Urinary bladder (tissue), 4 donors: ENCODE results near the gene SZRD1. TPM values are rescaled to one million over a fixed set of nuclear protein-coding genes. Genes with fewer than 3 reads are reported as not detected.
A peak's percentile ranks its signal among the peaks of the same experiment; 100 is the strongest.
"Not testable (repeated sequence)": the region's sequence is repeated elsewhere in the genome, so short reads cannot be mapped to it uniquely, and the experiment has no call there.

Source experiments
- DNase-seq: peaks from one replicate; pipeline ENCODE4 v3.0.0-alpha.2; 2015; ENCODE audit errors: extremely low spot score
- H3K27ac ChIP-seq: one replicate; pipeline ENCODE4 v1.5.1; 2013; ENCODE audit warnings: low read depth, mild to moderate bottlenecking, moderate library complexity
- H3K36me3 ChIP-seq: one replicate; pipeline ENCODE4 v1.6.1; 2013; ENCODE audit warnings: mild to moderate bottlenecking, moderate library complexity; ENCODE audit not compliant: insufficient read depth
- H3K4me1 ChIP-seq: one replicate; pipeline ENCODE4 v1.6.1; 2013; ENCODE audit warnings: mild to moderate bottlenecking, moderate library complexity; ENCODE audit not compliant: insufficient read depth
- H3K4me3 ChIP-seq: one replicate; pipeline ENCODE4 v1.5.1; 2013; ENCODE audit warnings: low read depth, low read length
- WGBS: extraction: QIAGEN DNeasy Blood & Tissue Kit; methylation state at CpG from one replicate; pipeline ENCODE4 v1.1.7; 2013; 5-methylcytosine and 5-hydroxymethylcytosine counted together
- polyA plus RNA-seq: library from polyadenylated mRNA; stranded (reverse); fragments of 200-250 nt; gene quantifications from one replicate; pipeline ENCODE4 v1.2.3, GENCODE V29; 2013
- total RNA-seq: library from RNA; depleted of rRNA; stranded (reverse); fragments of >200 nt; gene quantifications from one replicate; pipeline ENCODE4 v1.2.3, GENCODE V29; 2014
- donor health status: healthy with polysubstance abuse.
- donor health status: healthy.

SZRD1 gene, protein sequence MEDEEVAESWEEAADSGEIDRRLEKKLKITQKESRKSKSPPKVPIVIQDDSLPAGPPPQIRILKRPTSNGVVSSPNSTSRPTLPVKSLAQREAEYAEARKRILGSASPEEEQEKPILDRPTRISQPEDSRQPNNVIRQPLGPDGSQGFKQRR
- total RNA-seq (17.8 TPM), polyA plus RNA-seq (115 TPM)

DNA sequence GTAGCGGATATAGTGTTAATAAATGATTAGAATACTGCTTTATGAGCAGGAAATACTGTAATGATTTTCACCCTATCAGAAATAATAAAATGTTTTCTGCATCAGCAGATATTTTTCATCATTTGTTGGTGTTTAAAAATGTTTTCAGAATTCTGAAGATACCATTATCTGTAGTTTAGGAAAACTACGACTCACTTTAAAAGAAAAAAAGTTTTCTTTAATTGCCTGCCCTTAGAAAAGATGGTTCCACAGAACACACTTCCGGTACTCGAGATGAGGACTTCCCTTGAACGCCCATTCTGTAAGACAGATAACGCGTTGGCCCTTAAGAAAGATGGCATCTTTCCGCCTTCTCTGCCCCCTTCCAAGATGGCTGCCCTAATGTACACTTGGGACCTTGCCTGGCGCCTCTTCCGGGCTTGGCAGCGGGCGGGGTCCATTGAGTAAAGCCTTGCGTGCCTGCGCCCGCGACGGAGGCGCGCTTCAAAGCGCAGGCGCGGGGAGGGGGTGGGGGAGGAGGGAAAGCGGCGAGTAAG, at the start of gene SZRD1:
Gene SZRD1 (plus strand): TSS at position 521 of the 536 bp plus-strand sequence. CDS start 16 bp downstream, outside the sequence.
- 3% methylated on average over 24 of the region's 24 CpGs for WGBS
- peak; percentile 97 for DNase-seq
- Histone ChIP-seq H3K4me1 (no peaks in the 10 kb centered on the region), H3K36me3 (no peaks in the 10 kb centered on the region), H3K27ac (peak within 1 kb of the TSS; percentile 100), H3K4me3 (peak within 1 kb of the TSS; percentile 52)

DNA sequence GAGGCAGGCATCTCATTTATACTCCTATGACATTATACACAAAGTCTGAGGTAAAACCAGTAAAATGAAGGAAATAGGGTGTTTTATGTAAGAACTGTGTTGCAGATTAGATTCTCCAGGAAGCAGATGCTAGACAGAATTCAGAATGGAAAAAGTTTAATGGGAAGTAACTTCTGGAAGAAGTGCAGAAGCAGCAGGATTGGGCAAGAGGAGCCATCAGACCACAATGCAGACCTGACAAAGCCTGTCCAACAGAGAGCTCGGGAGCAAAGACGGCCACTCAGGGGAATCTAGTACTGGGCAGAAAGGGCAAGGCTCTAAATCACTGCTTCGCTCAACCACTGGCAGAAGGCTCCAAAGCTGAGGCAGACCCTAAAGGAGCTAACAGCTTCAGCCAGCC, 48.5 kb upstream of the SZRD1 start:
- H3K4me3 ChIP-seq, result no peak overlapping the region
- no peak overlapping the region for H3K27ac ChIP-seq
- 56% methylated on average over 3 of the region's 3 CpGs for WGBS
- H3K36me3 ChIP-seq, result no peaks in the 10 kb centered on the region
- H3K4me1 ChIP-seq, result no peaks in the 10 kb centered on the region
- DNase-seq, result no peak

DNA sequence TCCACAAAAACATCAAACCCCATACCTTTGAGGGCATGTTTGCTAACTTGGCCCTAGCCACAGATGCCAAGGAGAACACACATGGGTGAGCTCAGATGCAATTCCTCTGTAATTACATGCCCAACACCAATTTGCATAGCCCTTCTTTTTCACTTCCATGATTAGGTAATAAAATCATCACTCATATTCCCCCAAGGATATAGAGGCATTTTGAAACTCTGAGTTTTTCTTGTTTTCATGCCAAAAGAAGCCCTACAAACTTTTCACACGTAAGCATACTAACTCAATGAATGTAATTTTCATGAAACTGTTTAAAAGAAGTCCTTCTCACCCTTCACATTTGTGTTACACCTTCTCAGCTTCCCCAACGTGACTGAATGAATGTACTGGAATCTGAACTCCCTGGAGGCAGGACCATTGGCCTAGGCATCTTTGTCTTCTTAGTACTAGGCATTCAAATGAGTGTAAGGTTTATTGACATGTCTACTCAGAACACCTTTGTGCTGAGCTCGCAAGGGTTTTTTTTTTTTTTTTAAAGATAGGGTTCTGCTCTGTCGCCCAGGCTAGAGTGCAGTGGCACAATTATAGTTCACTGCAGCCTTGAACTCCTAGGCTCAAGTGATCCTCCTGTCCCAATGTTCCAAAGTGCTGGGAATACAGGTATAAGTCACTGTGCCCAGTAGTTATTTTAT, 45.7 kb upstream of the SZRD1 start:
- Histone ChIP-seq H3K36me3 (no peaks in the 10 kb centered on the region), H3K4me1 (no peaks in the 10 kb centered on the region), H3K27ac (no peak overlapping the region), H3K4me3 (no peak overlapping the region)
- no peak for DNase-seq
- 87% methylated on average over 4 of the region's 4 CpGs for WGBS

DNA sequence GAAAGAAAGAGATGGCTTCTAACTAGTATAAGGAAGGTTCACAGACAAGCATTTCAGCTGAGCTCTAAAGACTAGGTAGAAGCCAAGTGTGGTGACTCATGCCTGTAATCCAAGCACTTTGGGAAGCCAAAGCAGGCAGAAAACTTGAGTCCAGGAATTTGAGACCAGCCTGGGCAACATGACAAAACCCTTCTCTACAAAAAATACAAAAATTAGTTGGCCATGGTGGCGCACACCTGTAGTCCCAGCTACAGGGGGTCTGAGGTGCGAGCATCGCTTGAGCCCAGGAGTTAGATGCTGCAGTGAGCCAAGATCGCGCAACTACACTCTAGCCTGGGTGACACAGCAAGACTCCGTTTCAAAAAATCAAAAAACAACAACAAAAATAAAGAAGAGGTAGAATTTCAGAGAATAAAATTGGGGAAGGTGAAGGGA, 42.6 kb upstream of the SZRD1 start:
- DNase-seq, result no peak
- H3K4me3 ChIP-seq, result no peak overlapping the region
- no peak overlapping the region for H3K27ac ChIP-seq
- 84% methylated on average over 6 of the region's 6 CpGs for WGBS
- no peaks in the 10 kb centered on the region for H3K4me1 ChIP-seq
- no peaks in the 10 kb centered on the region for H3K36me3 ChIP-seq

DNA sequence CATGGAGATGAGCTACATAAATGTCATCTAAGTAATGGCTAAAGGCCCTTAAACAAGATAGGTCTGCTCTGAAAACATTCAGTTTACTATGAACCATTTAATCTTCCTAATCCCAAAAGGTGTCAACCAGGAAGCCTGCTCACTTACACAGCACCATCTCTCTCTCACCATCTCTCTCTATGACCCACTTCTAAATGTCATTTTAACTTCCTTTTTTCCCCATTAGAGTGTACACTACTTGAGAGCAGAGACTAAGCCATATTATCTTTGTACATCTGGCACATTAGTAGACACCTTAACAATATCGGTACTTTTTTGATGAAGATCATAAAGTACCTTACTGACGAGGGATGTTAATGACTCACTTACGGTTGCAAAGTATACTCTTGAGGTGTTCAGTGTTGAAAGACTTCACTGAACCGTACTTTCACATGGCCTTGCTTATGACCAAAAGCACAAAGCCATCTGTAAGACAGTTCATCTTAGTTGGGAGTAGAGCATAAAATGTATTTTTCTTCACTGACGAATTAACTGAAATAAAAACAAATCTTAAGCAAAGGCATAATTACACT, 40.1 kb upstream of the SZRD1 start:
- 83% methylated on average over 5 of the region's 5 CpGs for WGBS
- DNase-seq, result no peak
- H3K4me1 ChIP-seq, result no peaks in the 10 kb centered on the region
- no peak overlapping the region for H3K4me3 ChIP-seq
- H3K36me3 ChIP-seq, result no peaks in the 10 kb centered on the region
- H3K27ac ChIP-seq, result no peak overlapping the region

DNA sequence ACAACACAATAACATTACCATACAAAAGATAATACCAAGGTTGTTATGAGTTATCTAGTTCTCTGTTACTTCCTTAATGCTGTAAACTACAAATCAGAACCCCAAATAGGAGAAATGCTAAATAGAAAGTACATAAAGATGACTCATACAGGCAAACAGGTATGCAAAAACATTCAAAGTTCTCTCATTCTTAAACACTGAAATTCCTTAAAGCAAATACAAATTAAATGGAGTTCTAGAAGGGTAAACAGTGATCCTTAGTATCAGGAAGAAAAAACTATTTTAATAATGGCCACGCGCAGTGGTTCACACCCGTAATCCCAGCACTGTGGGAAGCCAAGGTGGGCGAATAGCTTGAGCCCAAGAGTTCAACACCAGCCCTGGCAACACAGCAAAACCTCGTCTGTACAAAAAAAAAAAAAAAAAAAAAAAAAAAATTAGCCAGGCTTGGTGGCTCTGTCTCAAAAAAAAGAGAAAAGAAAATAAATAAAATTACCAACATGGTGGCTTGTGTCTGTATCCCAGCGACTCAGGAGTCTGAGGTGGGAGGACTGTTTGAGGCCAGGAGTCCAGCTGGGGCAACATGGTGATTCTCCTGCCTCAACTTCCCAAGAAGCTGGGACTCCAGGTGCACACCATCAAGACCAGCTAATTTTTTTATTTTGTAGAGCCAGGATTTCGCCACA, 32.2 kb upstream of the SZRD1 start:
- H3K36me3 ChIP-seq, result no peaks in the 10 kb centered on the region
- no peak overlapping the region for H3K27ac ChIP-seq
- 88% methylated on average over 7 of the region's 7 CpGs for WGBS
- H3K4me1 ChIP-seq, result no peaks in the 10 kb centered on the region
- no peak overlapping the region for H3K4me3 ChIP-seq
- no peak for DNase-seq

DNA sequence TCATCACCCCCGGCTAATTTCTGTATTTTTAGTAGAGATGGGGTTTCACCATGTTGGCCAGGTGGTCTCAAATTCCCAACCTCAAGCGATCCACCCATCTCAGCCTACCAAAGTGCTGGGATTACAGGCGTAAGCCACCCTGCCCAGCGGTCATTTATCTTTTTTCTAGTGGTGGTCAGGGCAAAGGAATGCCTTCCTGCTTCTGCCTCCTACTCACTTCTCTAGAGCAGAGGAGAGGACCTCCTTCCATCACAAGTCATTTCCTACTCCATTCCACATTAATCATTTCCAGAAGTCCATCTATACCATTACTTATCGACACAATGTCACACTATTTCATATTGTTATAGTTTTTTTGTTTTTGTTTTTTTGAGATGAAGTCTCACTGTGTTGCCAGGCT, 28.1 kb upstream of the SZRD1 start:
- DNase-seq, result no peak
- WGBS, result 96% methylated on average over 5 of the region's 5 CpGs
- Histone ChIP-seq H3K36me3 (no peaks in the 10 kb centered on the region), H3K27ac (no peak overlapping the region), H3K4me3 (no peak overlapping the region), H3K4me1 (no peaks in the 10 kb centered on the region)

DNA sequence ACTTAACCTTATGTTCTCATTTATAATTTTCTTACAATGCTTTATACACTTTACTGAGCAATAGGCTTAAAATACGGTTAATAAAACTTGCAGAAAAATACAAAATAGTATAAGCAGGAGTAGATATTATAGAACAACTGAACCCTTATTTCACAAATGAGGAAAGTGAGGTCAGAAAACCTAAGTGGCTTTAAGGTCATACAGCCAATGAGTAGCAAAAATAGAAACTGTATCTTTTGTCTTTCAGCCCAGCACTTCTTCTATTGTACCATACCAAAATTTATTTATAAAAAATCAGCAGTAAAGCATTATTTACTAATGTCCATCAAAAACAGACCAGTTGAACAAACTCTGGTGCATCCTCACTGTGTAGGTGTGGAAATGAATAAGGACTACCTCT, 26.4 kb upstream of the SZRD1 start:
- H3K27ac ChIP-seq, result no peak overlapping the region
- DNase-seq, result no peak
- 93% methylated on average over 1 of the region's 1 CpG for WGBS
- no peak overlapping the region for H3K4me3 ChIP-seq
- H3K36me3 ChIP-seq, result no peaks in the 10 kb centered on the region
- no peaks in the 10 kb centered on the region for H3K4me1 ChIP-seq

DNA sequence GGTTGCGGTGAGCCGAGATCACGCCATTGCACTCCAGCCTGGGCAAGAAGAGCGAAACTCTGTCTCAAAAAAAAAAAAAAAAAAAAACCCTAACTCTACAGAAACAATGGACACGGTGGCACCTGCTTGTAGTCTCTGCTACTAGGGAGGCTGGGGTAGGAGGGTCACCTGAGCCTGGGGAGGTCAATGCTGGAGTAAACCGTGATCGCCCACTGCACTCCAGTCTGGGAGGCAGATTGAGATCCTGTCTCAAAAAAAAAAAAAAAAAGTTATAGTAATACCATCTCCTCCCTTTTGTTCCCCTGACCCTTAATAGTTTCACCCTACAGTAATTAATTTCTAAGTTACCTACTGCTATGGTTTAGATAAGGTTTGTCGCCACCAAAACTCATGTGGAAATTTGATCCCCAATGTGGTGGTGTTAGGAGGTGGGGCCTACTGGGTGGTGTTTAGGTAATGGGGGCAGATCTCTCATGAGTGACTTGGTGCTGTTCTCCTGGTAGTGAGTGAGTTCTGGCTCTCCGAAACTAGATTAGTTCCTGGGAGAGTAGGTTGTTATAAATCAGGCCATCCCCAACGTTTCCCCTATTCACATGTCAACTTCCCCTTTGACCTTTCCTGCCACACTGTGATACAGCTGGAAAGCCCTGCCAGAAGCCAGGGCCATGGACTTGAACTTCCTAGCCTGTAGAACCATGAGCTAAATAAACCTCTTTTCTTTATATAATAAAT, 24.5 kb upstream of the SZRD1 start:
- no peak for DNase-seq
- no peak overlapping the region for H3K4me3 ChIP-seq
- 85% methylated on average over 10 of the region's 10 CpGs for WGBS
- no peak overlapping the region for H3K27ac ChIP-seq
- H3K4me1 ChIP-seq, result no peaks in the 10 kb centered on the region
- no peaks in the 10 kb centered on the region for H3K36me3 ChIP-seq

DNA sequence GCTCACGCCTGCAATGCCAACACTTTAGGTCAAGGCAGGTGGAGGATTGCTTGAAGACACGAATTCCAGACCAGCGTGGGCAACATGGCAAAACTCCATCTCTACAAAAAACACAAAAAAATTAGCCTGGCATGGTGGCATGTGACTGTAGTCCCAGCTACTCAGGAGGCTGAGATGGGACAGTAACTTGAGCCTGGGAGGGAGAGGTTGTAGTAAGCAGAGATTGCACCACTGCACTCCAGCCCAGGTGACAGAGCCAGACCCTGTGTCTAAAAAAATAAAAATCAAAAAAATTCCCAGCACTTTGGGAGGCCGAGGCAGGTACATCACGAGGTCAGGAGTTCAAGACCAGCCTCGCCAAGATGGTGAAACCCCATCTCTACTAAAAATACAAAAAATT, 23.8 kb upstream of the SZRD1 start:
- not testable (repeated sequence) for H3K27ac ChIP-seq, H3K36me3 ChIP-seq, DNase-seq, H3K4me1 ChIP-seq, H3K4me3 ChIP-seq
- 96% methylated on average over 6 of the region's 6 CpGs for WGBS

DNA sequence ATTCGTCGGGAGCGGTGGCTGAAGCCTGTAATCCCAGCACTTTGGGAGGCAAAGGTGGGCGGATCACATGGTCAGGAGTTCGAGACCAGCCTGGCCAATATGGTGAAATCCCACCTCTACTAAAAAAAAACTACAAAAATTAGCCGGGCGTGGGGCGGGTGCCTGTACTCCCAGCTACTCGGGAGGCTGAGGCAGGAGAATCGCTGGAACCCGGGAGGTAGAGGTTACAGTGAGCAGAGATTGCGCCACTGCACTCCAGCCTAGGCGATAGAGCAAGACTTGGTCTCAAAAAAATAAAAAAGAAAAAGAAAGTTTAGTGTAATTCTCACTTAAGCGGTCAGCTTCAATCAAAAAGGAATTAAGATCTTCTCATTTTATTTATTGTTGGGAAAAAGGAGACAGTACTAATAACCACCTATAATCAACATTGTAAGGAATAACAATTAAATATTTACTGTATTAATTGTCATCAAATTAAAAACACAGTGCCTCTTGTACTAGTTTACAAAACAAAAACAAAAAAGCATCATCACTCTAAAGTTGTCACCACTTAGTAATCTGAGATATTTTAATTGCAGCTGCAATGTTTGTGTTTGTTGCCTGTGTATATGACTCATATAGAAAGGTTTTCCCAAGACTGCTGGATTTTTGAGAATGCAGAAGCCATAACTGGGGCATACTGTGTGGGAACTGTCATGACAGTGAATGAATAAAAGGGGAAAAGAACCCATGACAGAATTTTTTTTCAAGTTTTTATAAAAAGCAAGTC, 18.4 kb upstream of the SZRD1 start:
- no peaks in the 10 kb centered on the region for H3K4me1 ChIP-seq
- H3K36me3 ChIP-seq, result no peaks in the 10 kb centered on the region
- 93% methylated on average over 14 of the region's 14 CpGs for WGBS
- no peak overlapping the region for H3K4me3 ChIP-seq
- no peak for DNase-seq
- H3K27ac ChIP-seq, result no peak overlapping the region

DNA sequence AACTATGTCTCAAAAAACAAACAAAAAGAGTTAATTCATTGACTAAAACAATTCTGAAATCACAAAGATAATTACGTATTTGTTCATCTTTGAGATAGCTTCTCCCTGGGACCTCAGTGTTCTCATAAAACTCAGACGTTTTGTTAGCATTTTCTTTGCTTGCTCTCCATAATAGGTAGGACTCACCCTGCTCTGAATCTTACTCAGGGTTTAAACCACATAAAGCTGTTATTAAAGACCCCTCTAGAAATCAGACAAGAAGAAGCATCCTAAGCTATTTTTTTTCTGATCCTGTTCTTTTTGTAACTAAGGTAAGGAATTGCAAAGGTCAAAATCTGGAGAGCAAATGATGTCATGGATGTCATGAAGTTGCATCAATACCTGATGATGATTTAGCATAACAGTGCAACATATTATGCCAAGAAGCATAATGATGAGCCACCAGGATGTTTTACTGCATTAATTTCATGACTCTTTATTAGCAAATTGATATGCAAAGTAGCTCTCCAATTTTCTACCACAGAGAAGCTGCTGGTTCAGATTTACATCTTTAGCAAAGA, 17.1 kb upstream of the SZRD1 start:
- no peak for DNase-seq
- 45% methylated on average over 2 of the region's 2 CpGs for WGBS
- no peaks in the 10 kb centered on the region for H3K36me3 ChIP-seq
- no peaks in the 10 kb centered on the region for H3K4me1 ChIP-seq
- no peak overlapping the region for H3K27ac ChIP-seq
- H3K4me3 ChIP-seq, result no peak overlapping the region
